Heart left ventricle (tissue), 16 donors: ENCODE measurements around the gene CHP1. TPM values are rescaled to one million over a fixed set of nuclear protein-coding genes. Genes with fewer than 3 reads are reported as not detected.
"Not testable (repeated sequence)": the region's sequence is repeated elsewhere in the genome, so short reads cannot be mapped to it uniquely, and the experiment has no call there.

Experiments used
- ATAC-seq, 4 donors: fragments of 200-7000 bp; cut with Tn5 transposase; one replicate each; pipeline ENCODE4 v1.9.1; 2020 to 2022; ENCODE audit warnings: moderate library complexity in 4 of 4, mild to moderate bottlenecking in 3 of 4, moderate number of reproducible peaks in 1 of 4
- DNase-seq, 5 donors: peaks; one replicate each; pipeline ENCODE4 v3.0.0-alpha.2; 2020
- H3K27ac ChIP-seq, 12 donors: fragments of 200-600 bp; sonication (generic) in 4 of 12; one replicate each; pipeline versions ENCODE4 v1.5.0 to v1.8.0; 2016 to 2022; ENCODE audit warnings: mild to moderate bottlenecking in 2 of 12
- H3K27me3 ChIP-seq, 9 donors: fragments of 200-600 bp; sonication (generic) in 2 of 9; one replicate each; pipeline versions ENCODE4 v1.5.1 to v1.8.0; 2016 to 2022; ENCODE audit warnings: mild to moderate bottlenecking in 3 of 9
- H3K36me3 ChIP-seq, 9 donors: fragments of 200-600 bp; sonication (generic) in 2 of 9; one replicate each; pipeline versions ENCODE4 v1.5.0 to v1.8.0; 2018 to 2022; ENCODE audit warnings: mild to moderate bottlenecking in 2 of 9
- H3K4me1 ChIP-seq, 12 donors: fragments of 200-600 bp; sonication (generic) in 4 of 12; one replicate each; pipeline versions ENCODE4 v1.5.0 to v1.8.0; 2016 to 2022; ENCODE audit warnings: mild to moderate bottlenecking in 3 of 12
- H3K4me3 ChIP-seq, 12 donors: fragments of 200-600 bp; sonication (generic) in 4 of 12; one replicate each; pipeline versions ENCODE4 v1.5.0 to v1.8.0; 2017 to 2022; ENCODE audit warnings: mild to moderate bottlenecking in 9 of 12, moderate library complexity in 4 of 12
- H3K9me3 ChIP-seq, 12 donors: fragments of 200-600 bp; sonication (generic) in 4 of 12; one replicate each; pipeline versions ENCODE4 v1.5.0 to v1.8.0; 2016 to 2022; ENCODE audit warnings: mild to moderate bottlenecking in 1 of 12
- POLR2A ChIP-seq, 2 donors: fragments of 450-650 bp; IDR thresholded peaks; one replicate each; pipeline ENCODE4 v1.6.1; 2017; ENCODE audit warnings: antibody characterized with exemption in 2 of 2, mild to moderate bottlenecking in 2 of 2, moderate library complexity in 2 of 2
- WGBS, 4 donors: extraction: QIAGEN DNeasy Blood & Tissue Kit in 2 of 4; methylation state at CpG; one replicate each; pipeline versions ENCODE4 v1.1.5 to v1.1.7; 2013 to 2018; 5-methylcytosine and 5-hydroxymethylcytosine counted together
- intact Hi-C, 10 donors: fragments of 100-400 bp; cut with DNase I; formaldehyde crosslinking; loops; one replicate each; pipeline versions ENCODE4 v1.11.1 to v1.14.2; 2022
- polyA plus RNA-seq, 2 donors: library from polyadenylated mRNA; stranded (reverse); fragments of 200-250 nt; gene quantifications; one replicate each; pipeline ENCODE4 v1.2.3, GENCODE V29; 2013
- total RNA-seq, 9 donors: library from RNA; depleted of rRNA in 2 of 9; stranded (reverse); fragments of >200 nt in 2 of 9; fragmentation: NEBNext Ultra II Directional in 3 of 9; extraction: Animal tissue kit (Norgen Biotek cat#: 25700) in 3 of 9; gene quantifications; one replicate each; pipeline versions ENCODE4 v1.1.0 to v1.2.4, GENCODE V29; 2016 to 2023
- TF ChIP-seq, protein P1 (sequence below), 12 donors: fragments of 200-600 bp; sonication (generic) in 4 of 12; IDR thresholded peaks; one replicate each; pipeline versions ENCODE4 v1.5.0 to v1.8.0; 2018 to 2022; ENCODE audit warnings: antibody characterized with exemption in 12 of 12, mild to moderate bottlenecking in 5 of 12
- donor health status: ischemic (EF 13 %, LVEDD 7.1; RV severe dilation, severe dysfunction).
- donor health status: healthy with polysubstance abuse.
- donor health status: DM: no; HTN: yes; CAD: no.
- donor health status: DM: no; HTN: no; CAD: no.
- donor health status: ischemic (EF 25% LVEDD 6.9; RV normal size, moderate dysfunction).
- donor health status: ischemic (EF 25% LVEDD 5.7; RV mildly dilated, moderate dysfunction).
- donor health status: healthy.
- donor health status: DM: yes; HTN: yes; CAD: no.
- donor health status: ischemic (EF 35%, LVEDD 5.7; RV mildly dilated, moderate dysfunction).
- donor health status: nonischemic (EF 11% LVEDD 7.7; RV severe dilation, severe dysfunction).
- donor health status: DM: yes; HTN: yes; CAD: no.
- donor health status: PGD.
- donor health status: ischemic (EF 29% LVEDD 5.4; RV normal size, mild dysfunction).
- donor health status: nonischemic (EF 23%, LVEDD 6.1; RV moderate dilation, normal function).

The CHP1 gene
- total and polyA plus RNA-seq, 11 donors, result 35.5 to 232 (median 119) TPM

DNA sequence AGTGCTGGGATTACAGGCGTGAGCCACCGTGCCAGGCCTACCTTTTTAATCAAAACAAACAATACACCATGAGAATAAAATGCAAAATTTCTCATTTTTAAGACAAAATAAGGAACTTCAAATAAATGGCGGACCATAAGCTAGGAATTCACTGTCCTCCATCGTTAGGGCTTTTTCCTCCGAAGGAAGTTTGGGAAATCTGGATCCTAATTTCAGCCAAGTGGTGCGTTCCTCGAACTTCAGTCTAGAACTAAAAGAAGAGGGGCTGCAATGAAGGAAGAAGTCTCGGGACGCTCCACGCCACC, 771 bp upstream of the CHP1 start:
- DNase-seq (no peak), ATAC-seq (no peak)
- WGBS, 4 donors, result 26 to 33% (median 28%) methylated on average over 10 of the region's 10 CpGs
- peak overlapping the region in 10 of 12 donors; percentile 59 to 95 (median 91) for H3K27ac ChIP-seq
- H3K9me3 ChIP-seq, result no peaks in the 10 kb centered on the region
- no peaks in the 10 kb centered on the region for H3K27me3 ChIP-seq
- no peaks in the 10 kb centered on the region for H3K36me3 ChIP-seq
- intact Hi-C loops, result loop anchor here in 8 of 10 donors (2.0 to 10.0 kb wide), 5 partner anchors 52 to 113 kb away; partner anchors contain the start of gene INO80 (in 5 of the 8)
- H3K4me1 ChIP-seq, result peaks cover 0 to 34% (median 26%) of the 10 kb centered on the region in 12 donors
- H3K4me3 ChIP-seq, result peak overlapping the region in 11 of 12 donors; percentile 59 to 94 (median 82)
- TF ChIP-seq, protein P1, sequence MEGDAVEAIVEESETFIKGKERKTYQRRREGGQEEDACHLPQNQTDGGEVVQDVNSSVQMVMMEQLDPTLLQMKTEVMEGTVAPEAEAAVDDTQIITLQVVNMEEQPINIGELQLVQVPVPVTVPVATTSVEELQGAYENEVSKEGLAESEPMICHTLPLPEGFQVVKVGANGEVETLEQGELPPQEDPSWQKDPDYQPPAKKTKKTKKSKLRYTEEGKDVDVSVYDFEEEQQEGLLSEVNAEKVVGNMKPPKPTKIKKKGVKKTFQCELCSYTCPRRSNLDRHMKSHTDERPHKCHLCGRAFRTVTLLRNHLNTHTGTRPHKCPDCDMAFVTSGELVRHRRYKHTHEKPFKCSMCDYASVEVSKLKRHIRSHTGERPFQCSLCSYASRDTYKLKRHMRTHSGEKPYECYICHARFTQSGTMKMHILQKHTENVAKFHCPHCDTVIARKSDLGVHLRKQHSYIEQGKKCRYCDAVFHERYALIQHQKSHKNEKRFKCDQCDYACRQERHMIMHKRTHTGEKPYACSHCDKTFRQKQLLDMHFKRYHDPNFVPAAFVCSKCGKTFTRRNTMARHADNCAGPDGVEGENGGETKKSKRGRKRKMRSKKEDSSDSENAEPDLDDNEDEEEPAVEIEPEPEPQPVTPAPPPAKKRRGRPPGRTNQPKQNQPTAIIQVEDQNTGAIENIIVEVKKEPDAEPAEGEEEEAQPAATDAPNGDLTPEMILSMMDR (IDR thresholded peaks at IDR 0.05), result no peak
- TF ChIP-seq POLR2A (IDR thresholded peaks at IDR 0.05), result no peak

DNA sequence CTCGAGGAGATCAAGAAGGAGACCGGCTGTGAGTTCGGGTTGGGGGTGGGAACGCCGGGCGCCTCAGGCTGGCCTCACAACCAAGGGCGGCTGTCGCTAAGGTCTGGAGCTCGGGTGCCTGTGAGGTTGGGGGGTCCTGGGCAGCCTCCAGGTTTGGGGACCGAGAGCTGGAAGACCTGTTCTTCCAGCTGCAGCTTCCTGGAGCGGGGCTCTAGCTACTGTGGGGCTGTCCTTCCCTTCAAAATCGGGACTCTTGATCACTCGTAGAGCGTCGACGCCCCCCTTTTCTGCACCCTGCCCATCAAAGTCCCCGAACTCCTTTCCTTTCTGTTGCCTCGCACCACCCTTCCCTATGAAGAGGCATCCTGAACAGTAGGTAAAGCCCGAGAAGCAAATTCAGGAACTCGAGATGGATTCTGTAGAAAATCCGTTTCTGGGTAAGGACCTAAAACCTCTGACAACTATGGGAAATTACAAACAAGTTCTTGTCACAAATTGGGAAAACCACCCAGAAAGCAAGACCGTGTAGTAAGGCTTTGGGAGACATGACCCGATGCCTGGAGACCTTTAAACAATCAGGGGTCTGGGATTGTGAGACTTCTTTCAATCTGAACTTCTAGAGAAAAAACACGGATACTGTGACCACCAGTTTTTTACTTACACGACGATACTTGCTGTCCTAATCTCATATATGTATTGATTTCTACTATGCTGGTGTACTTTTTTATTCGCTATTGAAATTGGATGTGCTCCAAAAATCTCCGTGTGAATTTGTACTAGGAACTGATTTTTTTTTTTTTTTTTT, 556 bp downstream of the CHP1 start:
- H3K36me3 ChIP-seq, result peaks cover 0 to under 1% (median 0%) of the 10 kb centered on the region in 9 donors
- H3K27ac ChIP-seq, result peak overlapping the region; percentile 83 to 95 (median 91)
- H3K9me3 ChIP-seq, result no peaks in the 10 kb centered on the region
- ATAC-seq (peak; percentile 19 to 68 (median 60)), DNase-seq (no peak)
- no peak for TF ChIP-seq POLR2A (IDR thresholded peaks at IDR 0.05)
- TF ChIP-seq, protein P1 (IDR thresholded peaks at IDR 0.05), result no peak
- 3 to 6% (median 5%) methylated on average over 23 to 28 of the region's 28 CpGs for WGBS, 4 donors
- H3K4me1 ChIP-seq, result peaks cover 0 to 34% (median 26%) of the 10 kb centered on the region in 12 donors
- no peaks in the 10 kb centered on the region for H3K27me3 ChIP-seq
- intact Hi-C loops, result loop anchor here in 9 of 10 donors (1.0 to 10.0 kb wide), 7 partner anchors 51 to 115 kb away; partner anchors contain the start of gene INO80 (in 6 of the 9)
- peak overlapping the region; percentile 59 to 94 (median 81) for H3K4me3 ChIP-seq

DNA sequence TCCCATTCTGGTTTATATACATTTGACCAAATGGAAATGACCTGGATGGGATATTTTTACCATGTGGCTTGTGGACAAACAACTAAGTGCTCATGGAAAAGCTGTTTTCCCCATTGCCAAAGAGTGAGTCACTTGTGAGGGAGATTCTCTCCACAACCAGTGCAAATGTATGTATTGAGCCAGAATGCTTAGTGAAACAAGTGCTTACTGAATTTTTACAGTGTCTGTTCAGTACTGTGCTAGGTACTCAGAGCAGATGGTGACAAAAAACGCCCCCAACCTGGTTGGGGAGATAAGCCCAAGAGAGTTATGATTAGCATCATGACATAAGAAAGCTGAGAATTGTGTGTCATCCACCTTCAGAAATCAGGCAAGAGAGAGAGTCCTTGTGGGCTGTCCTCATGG, 2.3 kb downstream of the CHP1 start:
- Histone ChIP-seq H3K36me3 (peaks cover 0 to 3% (median 0%) of the 10 kb centered on the region in 9 donors), H3K4me1 (peaks cover 0 to 34% (median 26%) of the 10 kb centered on the region in 12 donors), H3K9me3 (no peaks in the 10 kb centered on the region), H3K4me3 (no peak overlapping the region), H3K27me3 (no peaks in the 10 kb centered on the region), H3K27ac (no peak overlapping the region)
- TF ChIP-seq POLR2A (IDR thresholded peaks at IDR 0.05), result no peak
- TF ChIP-seq, protein P1 (IDR thresholded peaks at IDR 0.05), result no peak
- WGBS, 4 donors, result 48 to 64% (median 51%) methylated on average over 1 of the region's 1 CpG
- ATAC-seq (no peak), DNase-seq (no peak)
- intact Hi-C loops, result loop anchor here in 8 of 10 donors (5.0 to 10.0 kb wide), 3 partner anchors 49 to 116 kb away; partner anchors contain the start of gene INO80 (in 3 of the 8)

GRCh38 chr15:41235228-41235627, 4.2 kb downstream of the CHP1 start:
- not testable (repeated sequence) for H3K4me3 ChIP-seq, H3K36me3 ChIP-seq, H3K27me3 ChIP-seq, ATAC-seq, DNase-seq, H3K9me3 ChIP-seq, H3K27ac ChIP-seq
- peaks cover 0 to 33% (median 25%) of the 10 kb centered on the region in 12 donors for H3K4me1 ChIP-seq
- 94 to 99% (median 98%) methylated on average over 5 of the region's 5 CpGs for WGBS, 4 donors
- intact Hi-C loops, result loop anchor here in 1 of 10 donors (10.0 kb wide), 1 partner anchor 50 kb away; no protein-coding TSS in a partner anchor
